ENCODE data around the gene PPP1R37.

PPP1R37 gene

GRCh38 chr19:45070861-45071544 lies 22.0 kb upstream of the PPP1R37 start:
- DNase-seq = no peak

DNA sequence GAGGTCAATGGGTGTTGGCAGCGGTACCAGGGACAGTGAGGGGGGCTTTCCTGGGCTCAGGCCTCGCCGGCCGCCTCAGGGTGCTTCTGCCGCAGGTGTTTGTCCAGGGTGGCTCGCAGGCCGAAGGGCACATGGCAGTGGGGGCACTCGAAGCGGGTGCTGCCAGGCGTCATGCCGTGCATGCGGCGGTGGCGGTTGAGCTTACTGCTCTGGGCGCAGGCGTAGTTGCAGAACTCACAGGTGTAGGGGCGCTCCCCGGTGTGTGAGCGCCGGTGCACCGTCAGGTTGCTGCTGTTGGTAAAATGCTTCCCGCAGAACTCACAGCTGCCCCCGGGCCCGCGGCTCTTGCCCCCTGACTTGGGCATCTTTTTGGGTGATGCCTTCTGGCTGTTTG lies 21.4 kb upstream of the PPP1R37 start:
- no peak for DNase-seq

- no peak for DNase-seq
Observed at GRCh38 chr19:45071969-45072790, 20.8 kb upstream of the PPP1R37 start.

- DNase-seq = no peak
Observed at GRCh38 chr19:45074744-45075300, 18.2 kb upstream of the PPP1R37 start.

GRCh38 chr19:45075301-45076028 lies 17.5 kb upstream of the PPP1R37 start:
- peak in 1 of 2 experiments; percentile 3 for DNase-seq

- peak in 1 of 2 experiments; percentile 13 for DNase-seq
Observed at GRCh38 chr19:45076029-45076850, 16.7 kb upstream of the PPP1R37 start, which contains the start of gene ZNF296. Gene ZNF296, minus strand, starts transcription at chr19:45076478. Its CDS starts 105 bp downstream, at chr19:45076373.

DNA sequence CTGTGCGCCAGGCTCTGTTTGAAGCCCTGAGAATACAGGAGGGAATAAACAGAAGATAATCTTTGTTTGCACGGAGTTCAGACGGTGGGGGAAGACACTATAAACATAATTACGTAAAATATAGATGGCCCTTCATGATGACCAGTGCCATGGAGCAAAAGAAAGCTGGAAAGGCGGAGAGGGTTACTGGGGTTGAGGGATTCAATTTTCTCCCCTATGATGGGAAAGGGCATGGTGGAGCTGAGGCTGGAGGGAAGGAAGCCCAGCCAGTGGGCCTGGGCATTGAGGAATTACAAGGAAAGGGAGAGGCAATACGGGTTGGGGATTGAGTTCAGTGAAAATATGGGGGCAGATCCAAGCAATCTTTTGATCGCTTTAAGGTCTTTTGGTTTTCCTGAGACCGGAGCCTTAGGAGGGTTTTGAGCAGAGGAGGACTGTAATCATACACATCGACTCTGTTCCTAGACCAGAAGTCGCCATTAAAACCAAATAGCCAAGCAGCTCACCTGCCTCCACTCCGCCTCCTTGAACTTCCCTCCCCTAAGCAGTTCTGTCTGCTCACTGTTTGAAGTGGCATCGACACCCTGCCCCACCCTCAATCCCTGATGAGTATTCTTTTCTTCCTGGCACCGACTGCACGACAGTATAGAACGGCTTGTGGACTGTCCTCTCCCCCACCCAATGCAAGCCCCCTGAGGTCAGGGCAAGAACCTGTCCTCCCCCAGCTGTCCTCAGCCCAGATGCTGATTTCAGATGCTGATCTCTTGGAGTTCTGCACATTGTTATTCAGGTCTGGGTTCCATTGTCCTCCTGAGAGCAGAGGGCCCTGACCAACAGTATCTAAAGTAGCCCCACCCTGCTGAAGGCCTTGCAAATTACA lies 15.9 kb upstream of the PPP1R37 start:
- no peak for DNase-seq

- DNase-seq = no peak
Observed at GRCh38 chr19:45078390-45079062, 14.5 kb upstream of the PPP1R37 start.

- DNase-seq = no peak
Observed at GRCh38 chr19:45079063-45079910, 13.7 kb upstream of the PPP1R37 start, which contains the start of gene GEMIN7. Gene GEMIN7, plus strand, starts transcription at chr19:45079260. Its CDS starts 10,855 bp downstream, at chr19:45090115.

DNA sequence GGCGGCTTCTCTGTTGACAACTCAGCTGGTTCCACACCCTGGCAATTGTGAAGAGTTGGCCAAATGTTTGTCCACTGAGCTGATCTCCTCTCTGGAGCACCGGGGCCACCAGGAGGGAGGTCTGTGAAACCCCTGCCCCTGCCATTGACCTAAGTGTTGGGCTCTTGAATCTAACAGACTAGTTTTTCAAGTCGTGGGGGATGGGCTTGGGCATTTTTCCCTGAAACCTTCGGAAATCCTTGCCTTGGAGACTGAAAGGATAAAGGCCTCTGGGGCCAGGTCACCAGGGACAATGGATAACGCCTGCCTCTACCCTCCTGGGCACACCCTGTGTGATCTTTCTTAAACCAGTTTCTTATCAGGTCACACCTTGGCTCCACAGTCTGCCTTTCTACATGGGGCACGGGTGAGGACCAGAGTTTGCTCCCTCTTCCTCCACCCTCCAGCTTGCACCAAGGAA lies 13.0 kb upstream of the PPP1R37 start:
- DNase-seq = no peak

GRCh38 chr19:45082170-45082569 lies 10.8 kb upstream of the PPP1R37 start:
- no peak for DNase-seq

GRCh38 chr19:45086480-45086879 lies 6.5 kb upstream of the PPP1R37 start:
- no peak for DNase-seq

- no peak for DNase-seq
Observed at GRCh38 chr19:45087531-45087930, 5.4 kb upstream of the PPP1R37 start.

- no peak for DNase-seq
Observed at GRCh38 chr19:45090034-45090433, 2.9 kb upstream of the PPP1R37 start.

GRCh38 chr19:45090606-45091005 lies 2.4 kb upstream of the PPP1R37 start:
- no peak for DNase-seq

DNA sequence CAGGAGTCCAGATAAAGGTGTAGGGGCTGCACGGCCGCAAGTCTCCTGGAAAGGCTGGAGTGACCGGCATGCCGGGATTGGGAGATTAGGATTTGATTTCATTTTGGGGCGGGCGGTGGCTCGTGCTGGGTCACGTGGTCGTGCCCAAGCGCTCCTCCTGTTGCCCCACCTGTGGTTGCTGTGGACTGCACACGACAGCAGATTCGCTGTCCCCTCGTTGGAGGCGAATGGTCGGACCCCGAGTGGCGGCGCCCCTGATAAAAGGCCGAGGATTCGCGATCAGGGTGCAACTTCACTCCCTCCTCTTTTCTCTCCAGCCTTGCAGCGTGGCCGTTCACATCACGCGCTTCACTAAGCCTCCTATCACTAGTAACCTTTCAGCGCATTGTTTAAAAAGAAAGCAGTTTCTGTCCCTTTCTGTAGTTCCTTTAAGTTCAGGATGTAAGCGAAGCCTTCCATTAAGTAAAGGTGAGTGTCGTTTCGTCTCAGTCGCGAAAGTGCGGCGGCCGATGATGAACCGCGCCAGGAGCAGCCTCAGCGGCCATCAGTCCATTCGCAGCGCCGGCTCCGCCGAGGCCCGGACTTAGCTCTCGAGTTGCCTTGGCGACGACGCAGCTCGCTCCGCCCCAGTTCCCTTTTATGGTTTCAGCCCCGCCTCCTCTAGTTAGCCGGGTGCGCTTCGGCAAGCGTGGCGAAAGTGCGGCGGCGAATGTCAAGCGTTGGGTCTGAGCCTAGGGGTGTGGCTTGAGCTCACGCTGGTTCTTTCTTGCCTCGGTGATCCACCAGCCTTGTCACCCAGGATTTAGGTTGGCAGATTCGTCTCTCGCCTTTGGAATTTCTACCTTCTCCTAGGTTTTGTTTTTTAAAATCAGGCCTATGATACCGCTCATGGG lies 1.7 kb upstream of the PPP1R37 start:
- DNase-seq = peak; percentile 88 to 95

- no peak for DNase-seq
Observed at GRCh38 chr19:45094137-45094536, 1.2 kb downstream of the PPP1R37 start.

GRCh38 chr19:45094707-45095106 lies 1.7 kb downstream of the PPP1R37 start:
- DNase-seq = no peak
